ENCODE data around the gene MTMR12. TPM values are rescaled to one million over a fixed set of nuclear protein-coding genes. Genes with fewer than 3 reads are reported as not detected.
A peak's percentile ranks its signal among the peaks of the same experiment; 100 is the strongest.

MTMR12 gene
- total and polyA plus RNA-seq, 2 of the 4 experiments (the other 2 are of a cell fraction): 11.1 to 21.3 TPM

DNA sequence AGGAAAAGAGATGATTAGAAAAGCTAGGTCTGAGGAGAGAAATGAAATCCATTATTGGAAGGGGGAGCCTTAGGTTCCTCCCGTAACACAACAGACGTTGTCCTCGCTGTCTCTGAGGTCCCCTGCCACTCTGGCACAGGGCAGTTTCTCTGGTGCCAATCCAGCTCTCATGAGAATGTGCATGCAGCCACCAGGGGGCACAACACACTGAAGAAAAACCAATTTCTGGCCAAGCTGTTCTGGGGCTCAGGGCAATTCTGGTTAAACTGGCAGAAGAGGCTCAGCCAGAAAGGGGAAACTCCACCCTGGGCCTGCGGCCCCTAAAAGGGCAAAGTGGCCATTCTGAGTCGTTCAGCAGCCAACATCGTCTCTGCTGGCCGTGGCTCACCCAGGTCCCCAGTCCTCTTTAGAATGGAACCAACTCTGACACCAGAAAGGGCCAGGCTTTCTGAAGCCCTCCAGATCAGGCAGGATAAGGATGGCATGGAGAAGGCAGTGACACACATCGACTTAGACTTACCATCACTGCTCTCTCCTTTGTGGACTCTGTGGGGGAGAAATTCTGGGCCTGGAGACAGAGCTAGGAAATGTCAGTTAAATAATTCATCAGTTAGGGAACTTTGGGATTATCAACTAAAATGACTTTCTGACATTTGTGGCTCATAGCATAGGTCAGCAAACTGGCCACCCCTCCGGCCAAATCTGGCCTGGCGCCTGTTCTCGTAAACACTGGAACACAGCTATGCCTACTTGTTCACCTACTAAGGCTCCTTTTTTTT, 80.1 kb downstream of the MTMR12 start:
- H3K18ac ChIP-seq (ENCODE audit: low read depth, low read length): no peak overlapping the region
- no peak overlapping the region for H3K9ac ChIP-seq (ENCODE audit: low read depth, low read length)
- TF ChIP-seq, protein P1, sequence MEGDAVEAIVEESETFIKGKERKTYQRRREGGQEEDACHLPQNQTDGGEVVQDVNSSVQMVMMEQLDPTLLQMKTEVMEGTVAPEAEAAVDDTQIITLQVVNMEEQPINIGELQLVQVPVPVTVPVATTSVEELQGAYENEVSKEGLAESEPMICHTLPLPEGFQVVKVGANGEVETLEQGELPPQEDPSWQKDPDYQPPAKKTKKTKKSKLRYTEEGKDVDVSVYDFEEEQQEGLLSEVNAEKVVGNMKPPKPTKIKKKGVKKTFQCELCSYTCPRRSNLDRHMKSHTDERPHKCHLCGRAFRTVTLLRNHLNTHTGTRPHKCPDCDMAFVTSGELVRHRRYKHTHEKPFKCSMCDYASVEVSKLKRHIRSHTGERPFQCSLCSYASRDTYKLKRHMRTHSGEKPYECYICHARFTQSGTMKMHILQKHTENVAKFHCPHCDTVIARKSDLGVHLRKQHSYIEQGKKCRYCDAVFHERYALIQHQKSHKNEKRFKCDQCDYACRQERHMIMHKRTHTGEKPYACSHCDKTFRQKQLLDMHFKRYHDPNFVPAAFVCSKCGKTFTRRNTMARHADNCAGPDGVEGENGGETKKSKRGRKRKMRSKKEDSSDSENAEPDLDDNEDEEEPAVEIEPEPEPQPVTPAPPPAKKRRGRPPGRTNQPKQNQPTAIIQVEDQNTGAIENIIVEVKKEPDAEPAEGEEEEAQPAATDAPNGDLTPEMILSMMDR (conservative IDR thresholded peaks at IDR 0.05; ENCODE audit: low read depth, low read length): peak; percentile 74
- TF ChIP-seq FOS (IDR thresholded peaks at IDR 0.05; ENCODE audit: low read depth, low read length) (no peak), SMC3 (IDR thresholded peaks at IDR 0.05; ENCODE audit: low read depth, low read length) (peak; percentile 85), RAD21 (IDR thresholded peaks at IDR 0.05; ENCODE audit: low read length) (peak; percentile 77)
- TF ChIP-seq, protein P2, sequence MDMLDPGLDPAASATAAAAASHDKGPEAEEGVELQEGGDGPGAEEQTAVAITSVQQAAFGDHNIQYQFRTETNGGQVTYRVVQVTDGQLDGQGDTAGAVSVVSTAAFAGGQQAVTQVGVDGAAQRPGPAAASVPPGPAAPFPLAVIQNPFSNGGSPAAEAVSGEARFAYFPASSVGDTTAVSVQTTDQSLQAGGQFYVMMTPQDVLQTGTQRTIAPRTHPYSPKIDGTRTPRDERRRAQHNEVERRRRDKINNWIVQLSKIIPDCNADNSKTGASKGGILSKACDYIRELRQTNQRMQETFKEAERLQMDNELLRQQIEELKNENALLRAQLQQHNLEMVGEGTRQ (IDR thresholded peaks at IDR 0.05; ENCODE audit: low read depth, low read length): no peak
- ATAC-seq (ENCODE audit: low read depth) (peak; percentile 88), DNase-seq (peak; percentile 63)
- H2BK5ac ChIP-seq (ENCODE audit: low read depth, low read length, poor library complexity, severe bottlenecking): no peak overlapping the region
- no peak overlapping the region for H3K23ac ChIP-seq (ENCODE audit: low read depth, low read length)
- peak overlapping the region; percentile 3 for H2AK9ac ChIP-seq (replicated peaks; ENCODE audit: low read depth, low read length, poor library complexity)
- H3K27ac ChIP-seq (ENCODE audit: insufficient read depth, low read length): no peak overlapping the region
- intact Hi-C loops (cut with micrococcal nuclease) (loop anchor here (1.0 to 5.0 kb wide), 8 partner anchors 80 to 1190 kb away; partner anchors contain the start of genes MTMR12 and SUB1), dilution Hi-C loops (cut with HindIII; ENCODE audit: low sequenced_read_pairs, unreplicated experiment) (no loop called here), in situ Hi-C loops (cut with MboI; ENCODE audit: low sequenced_read_pairs) (no loop called here)
- no peak overlapping the region for H3K14ac ChIP-seq (replicated peaks; ENCODE audit: low read depth, low read length)
- peaks cover 9% of the 10 kb centered on the region for H3K4me1 ChIP-seq (ENCODE audit: control insufficient read depth, insufficient read depth, low read length)
- H2BK120ac ChIP-seq (ENCODE audit: low read depth, low read length): no peak overlapping the region
- no peak overlapping the region; the same call in 1 of the 2 replicates for H2AK5ac ChIP-seq (ENCODE audit: low read depth, low read length)
- no peaks in the 10 kb centered on the region for H3K27me3 ChIP-seq (ENCODE audit: control insufficient read depth, insufficient read depth, low read length)
- no peak overlapping the region for H2BK15ac ChIP-seq (ENCODE audit: low read depth, low read length)
- no peaks in the 10 kb centered on the region for H3K9me3 ChIP-seq (ENCODE audit: control insufficient read depth, insufficient read depth, low read length)
- H3K4ac ChIP-seq (ENCODE audit: low read depth, low read length): no peak overlapping the region
- H3K56ac ChIP-seq (ENCODE audit: extremely low read depth, insufficient read depth, low read length): no peak overlapping the region
- no peak overlapping the region for H4K8ac ChIP-seq (ENCODE audit: low read depth in 2 of 2, low read length in 2 of 2)
- no TSS peak for BruUV-seq (replicated peaks)
- H3K9me1 ChIP-seq (ENCODE audit: insufficient read depth, low read length): peaks cover 7% of the 10 kb centered on the region
- no peak overlapping the region for H3K4me2 ChIP-seq (ENCODE audit: low read depth, low read length)
- H3K36me3 ChIP-seq (ENCODE audit: control insufficient read depth, insufficient read depth, low read length): peaks cover 18% of the 10 kb centered on the region
- no peak overlapping the region for H3K4me3 ChIP-seq (ENCODE audit: insufficient read depth, low read depth, low read length)
- H4K91ac ChIP-seq (ENCODE audit: insufficient read depth, low read depth, low read length): no peak overlapping the region
- ChIA-PET POLR2A (ENCODE audit: unreplicated experiment) (no interaction called here), CTCF (interaction anchor here (0.5 to 3.1 kb wide), 13 partner anchors 10 to 358 kb away, joined by 3 to 25 read pairs (median 4); no protein-coding TSS in a partner anchor)
- 60% methylated on average over 1 of the region's 11 CpGs; no CpG with 5 or more reads in 1 of the 2 experiments for WGBS, 2 experiments (ENCODE audit: extremely low coverage in 2 of 2, insufficient read length in 1 of 2)
- no peak overlapping the region for H2BK20ac ChIP-seq (ENCODE audit: low read depth, low read length)
- H4K5ac ChIP-seq (ENCODE audit: low read depth, low read length): no peak overlapping the region
- H4K20me1 ChIP-seq (ENCODE audit: insufficient read depth, low read length): 0 out of 2 replicates have a peak, but pooled peaks cover 11% of the 10 kb centered on the region
- 0 out of 4 replicates have a peak, but pooled peaks cover 0 to 4% of the 10 kb centered on the region in 2 experiments for H3K79me1 ChIP-seq (ENCODE audit: low read depth in 1 of 2, low read length in 2 of 2)
- peak overlapping the region; percentile 59 for H2AFZ ChIP-seq (replicated peaks; ENCODE audit: low read length, poor library complexity)

Measured in IMR-90 (cell line).